Esophagus muscularis mucosa (tissue), 4 donors: Measurements from ENCODE around the gene CUX1. TPM values are rescaled to one million over a fixed set of nuclear protein-coding genes. Genes with fewer than 3 reads are reported as not detected.
"Not testable (repeated sequence)": the region's sequence is repeated elsewhere in the genome, so short reads cannot be mapped to it uniquely, and the experiment has no call there.

Source experiments
- DNase-seq: peaks from one replicate; pipeline ENCODE4 v3.0.0-alpha.2; 2017; ENCODE audit errors: extremely low spot score
- H3K27ac ChIP-seq, 4 donors: fragments of 200-600 bp; sonication (generic); replicated peaks in 1 of 4; 1 replicate in 3 of 4; 2 replicates in 1 of 4; pipeline ENCODE4 v1.5.1; 2016 to 2019; ENCODE audit warnings: mild to moderate bottlenecking in 1 of 4
- H3K27me3 ChIP-seq, 4 donors: fragments of 200-600 bp; sonication (generic); one replicate each; pipeline versions ENCODE4 v1.5.1 to v1.6.0; 2016 to 2019
- H3K36me3 ChIP-seq, 4 donors: fragments of 200-600 bp; sonication (generic); one replicate each; pipeline ENCODE4 v1.5.1; 2016 to 2019
- H3K4me1 ChIP-seq, 4 donors: fragments of 200-600 bp; sonication (generic); one replicate each; pipeline ENCODE4 v1.5.1; 2016 to 2019
- H3K4me3 ChIP-seq, 4 donors: fragments of 200-600 bp; sonication (generic); 1 replicate in 2 of 4; 2 replicates in 2 of 4; pipeline ENCODE4 v1.5.1; 2016 to 2019; ENCODE audit warnings: mild to moderate bottlenecking in 4 of 4, moderate library complexity in 1 of 4
- H3K9me3 ChIP-seq, 4 donors: fragments of 200-600 bp; sonication (generic); 1 replicate in 3 of 4; 2 replicates in 1 of 4; pipeline ENCODE4 v1.5.1; 2016 to 2019
- CTCF ChIP-seq, 3 experiments: fragments of 200-600 bp in 2 of 3; fragments of 450-650 bp in 1 of 3; sonication (generic) in 2 of 3; IDR thresholded peaks; one replicate each; pipeline ENCODE4 v1.5.1; 2017 to 2019; ENCODE audit warnings: antibody characterized with exemption in 3 of 3, mild to moderate bottlenecking in 2 of 3, moderate library complexity in 1 of 3
- EP300 ChIP-seq: sonication (generic); formaldehyde crosslinking; IDR thresholded peaks from one replicate; pipeline ENCODE4 v1.6.1; 2017; ENCODE audit warnings: antibody characterized with exemption
- POLR2A ChIP-seq: fragments of 450-650 bp; IDR thresholded peaks from one replicate; pipeline ENCODE4 v1.6.1; 2017; ENCODE audit warnings: antibody characterized with exemption, moderate library complexity, mild to moderate bottlenecking, low read depth
- POLR2AphosphoS5 ChIP-seq, 2 donors: sonication (generic); formaldehyde crosslinking; IDR thresholded peaks; one replicate each; pipeline ENCODE4 v1.6.1; 2017; ENCODE audit warnings: antibody characterized with exemption in 2 of 2
- WGBS: methylation state at CpG from one replicate; pipeline ENCODE4 v1.1.5; 2018; 5-methylcytosine and 5-hydroxymethylcytosine counted together
- intact Hi-C: fragments of 100-400 bp; cut with DNase I; formaldehyde crosslinking; loops from one replicate; pipeline ENCODE4 v1.15.1; 2023
- total RNA-seq, 4 donors: library from RNA; depleted of rRNA; stranded (reverse); fragments of >200 nt; gene quantifications; one replicate each; pipeline versions ENCODE4 v1.1.0 to v1.2.1, GENCODE V29; 2016

CUX1 gene
- total RNA-seq, 4 donors from 2014 or later: 61.5 to 136 (median 92.3) TPM

GRCh38 chr7:101864039-101864438 lies 46.6 kb downstream of the CUX1 start:
- H3K27me3 ChIP-seq: no peaks in the 10 kb centered on the region
- no peak overlapping the region for H3K4me3 ChIP-seq
- WGBS: 96% methylated on average over 4 of the region's 4 CpGs
- H3K9me3 ChIP-seq: no peaks in the 10 kb centered on the region
- TF ChIP-seq CTCF (IDR thresholded peaks at IDR 0.05): no peak
- no peak for TF ChIP-seq EP300
- no peak for TF ChIP-seq POLR2AphosphoS5 (IDR thresholded peaks at IDR 0.05)
- TF ChIP-seq POLR2A: no peak
- no peaks in the 10 kb centered on the region for H3K36me3 ChIP-seq
- peaks cover 33 to 46% (median 40%) of the 10 kb centered on the region in 4 donors for H3K4me1 ChIP-seq
- DNase-seq: no peak
- no peak overlapping the region for H3K27ac ChIP-seq
- intact Hi-C loops: no loop called here

GRCh38 chr7:101865031-101865430 lies 47.6 kb downstream of the CUX1 start:
- no peak for DNase-seq
- peaks cover 23 to 46% (median 40%) of the 10 kb centered on the region in 4 donors for H3K4me1 ChIP-seq
- 73% methylated on average over 7 of the region's 7 CpGs for WGBS

GRCh38 chr7:101865455-101865854 lies 48.0 kb downstream of the CUX1 start:
- DNase-seq: no peak
- Histone ChIP-seq H3K4me3 (no peak overlapping the region), H3K27ac (no peak overlapping the region), H3K9me3 (no peaks in the 10 kb centered on the region), H3K36me3 (no peaks in the 10 kb centered on the region), H3K4me1 (peaks cover 22 to 46% (median 40%) of the 10 kb centered on the region in 4 donors), H3K27me3 (no peaks in the 10 kb centered on the region)
- WGBS: 99% methylated on average over 13 of the region's 13 CpGs
- no peak for TF ChIP-seq CTCF (IDR thresholded peaks at IDR 0.05)
- TF ChIP-seq EP300: no peak
- no peak for TF ChIP-seq POLR2A
- TF ChIP-seq POLR2AphosphoS5 (IDR thresholded peaks at IDR 0.05): no peak
- intact Hi-C loops: no loop called here

More at GRCh38 chr7:101865031-101865430, 47.6 kb downstream of the CUX1 start:
- H3K27ac ChIP-seq: no peak overlapping the region
- intact Hi-C loops: no loop called here
- H3K27me3 ChIP-seq: no peaks in the 10 kb centered on the region
- TF ChIP-seq CTCF (IDR thresholded peaks at IDR 0.05) (no peak), EP300 (no peak), POLR2AphosphoS5 (IDR thresholded peaks at IDR 0.05) (no peak), POLR2A (no peak)
- H3K36me3 ChIP-seq: no peaks in the 10 kb centered on the region
- H3K9me3 ChIP-seq: no peaks in the 10 kb centered on the region
- H3K4me3 ChIP-seq: no peak overlapping the region

GRCh38 chr7:101866328-101866727 lies 48.9 kb downstream of the CUX1 start:
- TF ChIP-seq POLR2A (no peak), EP300 (no peak), CTCF (IDR thresholded peaks at IDR 0.05) (no peak)
- H3K9me3 ChIP-seq: no peaks in the 10 kb centered on the region
- no peak for DNase-seq
- peaks cover 24 to 46% (median 42%) of the 10 kb centered on the region in 4 donors for H3K4me1 ChIP-seq
- no peak overlapping the region for H3K27ac ChIP-seq
- H3K4me3 ChIP-seq: no peak overlapping the region
- H3K36me3 ChIP-seq: no peaks in the 10 kb centered on the region
- no peaks in the 10 kb centered on the region for H3K27me3 ChIP-seq
- intact Hi-C loops: no loop called here
- WGBS: 93% methylated on average over 8 of the region's 8 CpGs

GRCh38 chr7:101867265-101867664 lies 49.8 kb downstream of the CUX1 start:
- intact Hi-C loops: no loop called here
- TF ChIP-seq EP300 (no peak), POLR2A (no peak)
- H3K27ac ChIP-seq: no peak overlapping the region
- no peak overlapping the region for H3K4me3 ChIP-seq
- no peak for DNase-seq
- H3K9me3 ChIP-seq: no peaks in the 10 kb centered on the region
- WGBS: 92% methylated on average over 12 of the region's 12 CpGs
- peaks cover 19 to 45% (median 40%) of the 10 kb centered on the region in 4 donors for H3K4me1 ChIP-seq
- H3K27me3 ChIP-seq: no peaks in the 10 kb centered on the region
- H3K36me3 ChIP-seq: no peaks in the 10 kb centered on the region

GRCh38 chr7:101867681-101868080 lies 50.3 kb downstream of the CUX1 start:
- DNase-seq: not testable (repeated sequence)
- peaks cover 19 to 45% (median 40%) of the 10 kb centered on the region in 4 donors for H3K4me1 ChIP-seq
- 97% methylated on average over 6 of the region's 6 CpGs for WGBS

More at GRCh38 chr7:101867681-101868080, 50.3 kb downstream of the CUX1 start:
- H3K36me3 ChIP-seq, intact Hi-C loops, H3K9me3 ChIP-seq, H3K27me3 ChIP-seq, H3K27ac ChIP-seq, H3K4me3 ChIP-seq: not testable (repeated sequence)
